HEK293T (cell line): Measurements from ENCODE around the gene HOXA7.

Source experiments
- BHLHE40 ChIP-seq: fragments of 450-650 bp; IDR thresholded peaks from 2 replicates; pipeline ENCODE4 v1.6.1; 2016; ENCODE audit warnings: mild to moderate bottlenecking, moderate library complexity, borderline replicate concordance
- SP1 ChIP-seq: fragments of 450-650 bp; IDR thresholded peaks from 2 replicates; pipeline ENCODE4 v1.6.1; 2017

DNA sequence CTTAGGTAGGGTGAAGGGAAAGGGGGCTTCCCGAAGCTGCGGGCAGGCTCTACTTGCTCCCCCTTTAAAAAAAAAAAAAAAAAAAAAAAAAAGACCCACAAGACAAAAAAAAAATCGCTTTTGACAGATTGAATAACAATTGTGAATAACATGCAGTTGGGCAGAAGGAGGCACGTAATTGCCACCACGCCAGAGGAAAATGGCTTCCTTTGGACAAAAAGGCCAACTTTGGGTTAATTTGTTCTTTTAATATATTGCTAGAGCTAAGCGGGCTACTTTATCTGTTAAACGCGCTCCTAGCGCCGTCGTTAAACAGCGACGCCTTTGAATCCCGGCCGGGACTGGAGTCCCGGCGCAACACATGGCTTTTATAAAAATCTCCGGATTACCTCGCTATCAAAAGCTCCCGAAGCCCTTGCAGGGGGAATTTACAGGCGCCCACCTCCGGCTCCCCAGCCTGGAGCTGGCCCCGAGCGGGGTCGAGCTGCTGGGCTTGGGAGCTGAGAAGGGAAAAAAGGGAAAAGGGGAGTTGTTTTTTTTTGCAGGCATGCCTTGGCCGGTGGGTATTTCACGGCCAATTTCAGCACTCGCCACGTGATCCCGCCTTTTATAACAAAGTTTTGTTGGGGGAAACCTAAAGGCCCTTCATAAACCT is 27.3 kb upstream of the HOXA7 start:
- TF ChIP-seq BHLHE40 (no peak), SP1 (no peak)
